CD4-positive, alpha-beta T cell (primary cell): ENCODE data around the gene COL15A1. TPM values are rescaled to one million over a fixed set of nuclear protein-coding genes. Genes with fewer than 3 reads are reported as not detected.
"Not testable (repeated sequence)": the region's sequence is repeated elsewhere in the genome, so short reads cannot be mapped to it uniquely, and the experiment has no call there.

Experiments
- ATAC-seq: fragments of 200-7000 bp; cut with Tn5 transposase; one replicate; pipeline ENCODE4 v1.10.0; 2022; ENCODE audit warnings: mild to moderate bottlenecking; ENCODE audit not compliant: poor library complexity
- CTCF ChIA-PET: fragments of 350-600 bp; sonication (Branson Sonifier 250); formaldehyde crosslinking; loops from one replicate; lab custom pipeline; 2021; ENCODE audit warnings: antibody characterized with exemption, inconsistent platforms; lab: Charles Lee
- POLR2A ChIA-PET: fragments of 350-600 bp; sonication (Branson Sonifier 250); formaldehyde crosslinking; loops from one replicate; lab custom pipeline; 2021; ENCODE audit warnings: antibody characterized with exemption, inconsistent platforms; lab: Charles Lee
- DNase-seq, 14 experiments: peaks; one replicate each; pipeline ENCODE4 v3.0.0-alpha.2; 2013 to 2020; ENCODE audit warnings: mixed read lengths in 2 of 14
- H3K27ac ChIP-seq, 2 donors: one replicate each; pipeline versions ENCODE4 v1.5.1 to v1.7.0; 2013; ENCODE audit warnings: low read length in 2 of 2, low read depth in 1 of 2, mild to moderate bottlenecking in 1 of 2
- H3K27me3 ChIP-seq, 2 experiments: 1 replicate in 1 of 2; 2 replicates in 1 of 2; pipeline versions ENCODE4 v1.6.1 to v1.7.0; 2013; ENCODE audit warnings: low read length in 2 of 2, control low read depth in 1 of 2, mild to moderate bottlenecking in 1 of 2, moderate library complexity in 1 of 2; ENCODE audit not compliant: insufficient read depth in 2 of 2, control insufficient read depth in 1 of 2
- H3K36me3 ChIP-seq: one replicate; pipeline ENCODE4 v1.6.1; 2013; ENCODE audit warnings: low read length, control low read depth; ENCODE audit not compliant: insufficient read depth
- H3K4me1 ChIP-seq: one replicate; pipeline ENCODE4 v1.6.1; 2013; ENCODE audit warnings: low read length, control low read depth; ENCODE audit not compliant: insufficient read depth
- H3K4me3 ChIP-seq: one replicate; pipeline ENCODE4 v1.5.1; 2013; ENCODE audit warnings: mild to moderate bottlenecking, low read length, moderate library complexity
- H3K9me3 ChIP-seq, 2 experiments: 1 replicate in 1 of 2; 2 replicates in 1 of 2; pipeline versions ENCODE4 v1.6.1 to v1.7.0; 2013; ENCODE audit warnings: low read length in 2 of 2, mild to moderate bottlenecking in 2 of 2, control low read depth in 1 of 2, moderate library complexity in 1 of 2; ENCODE audit not compliant: control insufficient read depth in 1 of 2, insufficient read depth in 1 of 2
- H3K27ac Mint-ChIP-seq: one replicate; pipeline ENCODE4 v1.8.0; 2020; ENCODE audit warnings: mixed read lengths
- H3K27me3 Mint-ChIP-seq: one replicate; pipeline ENCODE4 v1.8.0; 2021; ENCODE audit warnings: mixed read lengths
- H3K36me3 Mint-ChIP-seq: one replicate; pipeline ENCODE4 v1.8.0; 2021; ENCODE audit warnings: low read depth, mixed read lengths
- H3K4me1 Mint-ChIP-seq: one replicate; pipeline ENCODE4 v1.8.0; 2021; ENCODE audit warnings: low read depth, mixed read lengths
- H3K4me3 Mint-ChIP-seq: one replicate; pipeline ENCODE4 v1.8.0; 2020; ENCODE audit warnings: mild to moderate bottlenecking, mixed read lengths
- H3K9me3 Mint-ChIP-seq: one replicate; pipeline ENCODE4 v1.8.0; 2020; ENCODE audit warnings: mixed read lengths
- intact Hi-C, 2 experiments: fragments of 100-400 bp; cut with DNase I in 1 of 2; cut with micrococcal nuclease in 1 of 2; formaldehyde crosslinking; loops; one replicate each; pipeline versions ENCODE4 v1.15.1 to v1.9.0; 2023 to 2025; cut with DNase I, micrococcal nuclease
- total RNA-seq, 174 experiments: library from RNA in 2 of 174; stranded (reverse) in 2 of 174; gene quantifications; one replicate each; pipeline ENCODE4 v1.2.3 and lab custom pipeline; 2021 to 2026
- TF ChIP-seq, protein P1 (sequence below): fragments of 200-600 bp; IDR thresholded peaks from one replicate; pipeline ENCODE4 v1.8.0; 2022; ENCODE audit warnings: antibody characterized with exemption, mild to moderate bottlenecking

The COL15A1 gene
- total RNA-seq, 2 experiments from 2014 or later: not detected

DNA sequence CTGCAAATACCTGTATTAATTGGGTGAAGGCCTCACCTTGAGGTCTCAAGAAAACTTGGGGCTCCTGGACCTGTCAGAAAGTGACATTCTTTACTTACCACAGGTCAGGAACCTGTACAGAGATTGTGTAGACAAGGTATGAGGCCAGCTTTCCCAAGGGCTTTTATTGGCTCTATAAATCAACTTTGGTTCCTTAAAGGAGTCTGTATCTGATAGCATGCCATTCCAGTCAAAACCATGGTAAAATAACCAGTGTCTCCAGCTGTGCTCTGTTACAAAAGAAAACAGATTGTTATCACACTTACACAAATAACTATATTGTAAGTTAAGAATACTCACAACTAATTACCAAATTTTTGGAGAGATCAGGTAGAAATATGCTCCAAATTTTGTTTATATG lies 64.5 kb downstream of the COL15A1 start:
- H3K27ac Mint-ChIP-seq: no peak overlapping the region
- TF ChIP-seq, protein P1, sequence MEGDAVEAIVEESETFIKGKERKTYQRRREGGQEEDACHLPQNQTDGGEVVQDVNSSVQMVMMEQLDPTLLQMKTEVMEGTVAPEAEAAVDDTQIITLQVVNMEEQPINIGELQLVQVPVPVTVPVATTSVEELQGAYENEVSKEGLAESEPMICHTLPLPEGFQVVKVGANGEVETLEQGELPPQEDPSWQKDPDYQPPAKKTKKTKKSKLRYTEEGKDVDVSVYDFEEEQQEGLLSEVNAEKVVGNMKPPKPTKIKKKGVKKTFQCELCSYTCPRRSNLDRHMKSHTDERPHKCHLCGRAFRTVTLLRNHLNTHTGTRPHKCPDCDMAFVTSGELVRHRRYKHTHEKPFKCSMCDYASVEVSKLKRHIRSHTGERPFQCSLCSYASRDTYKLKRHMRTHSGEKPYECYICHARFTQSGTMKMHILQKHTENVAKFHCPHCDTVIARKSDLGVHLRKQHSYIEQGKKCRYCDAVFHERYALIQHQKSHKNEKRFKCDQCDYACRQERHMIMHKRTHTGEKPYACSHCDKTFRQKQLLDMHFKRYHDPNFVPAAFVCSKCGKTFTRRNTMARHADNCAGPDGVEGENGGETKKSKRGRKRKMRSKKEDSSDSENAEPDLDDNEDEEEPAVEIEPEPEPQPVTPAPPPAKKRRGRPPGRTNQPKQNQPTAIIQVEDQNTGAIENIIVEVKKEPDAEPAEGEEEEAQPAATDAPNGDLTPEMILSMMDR: no peak
- H3K27me3 Mint-ChIP-seq: no peaks in the 10 kb centered on the region
- ChIA-PET CTCF (no interaction called here), POLR2A (interaction anchor here (0.7 kb wide), 1 partner anchor 51 kb away, joined by 3 read pairs; no protein-coding TSS in a partner anchor)
- ATAC-seq (no peak), DNase-seq (no peak)
- peaks cover 4% of the 10 kb centered on the region for H3K36me3 Mint-ChIP-seq
- intact Hi-C loops: loop anchor here in 1 of 2 experiments (5.0 kb wide), 1 partner anchor 44 kb away; no protein-coding TSS in a partner anchor
- Histone ChIP-seq H3K4me1 (peaks cover 4% of the 10 kb centered on the region), H3K36me3 (no peaks in the 10 kb centered on the region), H3K4me3 (no peak overlapping the region), H3K27ac (no peak overlapping the region), H3K27me3 (no peaks in the 10 kb centered on the region), H3K9me3 (peaks cover 5 to 7% of the 10 kb centered on the region in 2 experiments)
- H3K4me3 Mint-ChIP-seq: no peak overlapping the region
- H3K9me3 Mint-ChIP-seq: peaks cover 2% of the 10 kb centered on the region
- peaks cover 9% of the 10 kb centered on the region for H3K4me1 Mint-ChIP-seq

GRCh38 chr9:99010393-99010792 lies 66.7 kb downstream of the COL15A1 start:
- ATAC-seq, H3K27ac Mint-ChIP-seq, CTCF ChIA-PET, H3K36me3 ChIP-seq, H3K27ac ChIP-seq, H3K36me3 Mint-ChIP-seq, H3K27me3 Mint-ChIP-seq, intact Hi-C loops, H3K4me3 Mint-ChIP-seq, H3K4me3 ChIP-seq, DNase-seq, H3K9me3 ChIP-seq, H3K27me3 ChIP-seq, H3K9me3 Mint-ChIP-seq, POLR2A ChIA-PET: not testable (repeated sequence)
- peaks cover 28% of the 10 kb centered on the region for H3K4me1 Mint-ChIP-seq
- H3K4me1 ChIP-seq: peaks cover 16% of the 10 kb centered on the region

- Mint-ChIP-seq H3K9me3 (peaks cover 2% of the 10 kb centered on the region), H3K4me3 (no peak overlapping the region), H3K27ac (no peak overlapping the region), H3K36me3 (peaks cover 4% of the 10 kb centered on the region), H3K27me3 (no peaks in the 10 kb centered on the region), H3K4me1 (peaks cover 28% of the 10 kb centered on the region)
- DNase-seq: no peak
- POLR2A ChIA-PET: interaction anchor here (0.6 kb wide), 2 partner anchors 910 to 1054 kb away, joined by 3 to 4 read pairs; no protein-coding TSS in a partner anchor
- peaks cover 16% of the 10 kb centered on the region for H3K4me1 ChIP-seq
- CTCF ChIA-PET: interaction anchor here (0.7 kb wide), 2 partner anchors 11 to 44 kb away, joined by 3 read pairs; no protein-coding TSS in a partner anchor
- H3K27me3 ChIP-seq: no peaks in the 10 kb centered on the region
- ATAC-seq: no peak
- peaks cover 5 to 7% of the 10 kb centered on the region in 2 experiments for H3K9me3 ChIP-seq
- intact Hi-C loops: no loop called here
- TF ChIP-seq, protein P1: no peak
- H3K4me3 ChIP-seq: no peak overlapping the region
- no peak overlapping the region for H3K27ac ChIP-seq
- H3K36me3 ChIP-seq: no peaks in the 10 kb centered on the region
Observed at GRCh38 chr9:99011161-99011709, 67.5 kb downstream of the COL15A1 start.
